ENCODE data around the gene VDR.

Gene VDR

GRCh38 chr12:47835831-47836155 lies 69.0 kb downstream of the VDR start:
- FAIRE-seq = no peak
- DNase-seq (ENCODE audit: extremely low spot score, insufficient read length, low read depth) = no peak

DNA sequence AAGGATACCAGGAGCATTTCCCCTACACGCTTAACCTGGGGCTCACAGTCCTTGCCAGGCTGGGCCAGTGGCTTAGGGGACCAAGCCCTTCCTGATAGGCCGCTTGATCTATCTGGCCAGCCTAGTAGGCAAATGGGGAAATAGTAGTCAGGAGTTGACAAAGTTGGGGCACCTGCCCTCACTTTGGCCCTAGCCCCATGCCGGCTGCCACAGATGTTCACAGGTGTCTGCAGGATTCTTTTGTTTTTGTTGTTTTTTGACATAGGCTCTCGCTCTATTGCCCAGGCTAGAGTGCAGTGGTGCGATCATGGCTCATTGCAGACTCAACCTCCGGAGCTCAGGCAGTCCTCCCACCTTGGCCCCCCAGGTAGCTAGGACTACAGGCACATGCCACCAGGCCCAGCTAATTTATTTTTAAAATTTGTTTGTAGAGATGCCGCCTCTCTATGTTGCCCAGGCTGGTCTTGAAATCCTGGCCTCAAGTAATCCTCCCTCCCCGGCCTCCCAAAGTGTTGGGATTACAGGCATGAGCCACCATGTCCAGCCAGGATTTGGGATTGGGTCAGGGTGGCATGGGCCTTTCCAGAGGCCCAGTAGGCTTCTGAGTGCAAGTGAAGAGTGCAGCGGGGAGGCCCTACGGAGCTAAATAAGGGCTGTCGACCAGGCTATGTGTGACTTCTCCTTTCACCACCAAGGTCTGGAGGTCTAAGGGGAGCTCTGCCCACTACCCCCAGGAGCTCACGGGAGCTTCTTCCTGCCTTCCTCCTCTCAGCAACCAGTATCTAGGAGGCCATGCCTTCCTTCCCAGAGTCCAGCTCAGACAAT lies 69.6 kb downstream of the VDR start:
- FAIRE-seq (no peak), DNase-seq (ENCODE audit: extremely low spot score, insufficient read length, low read depth) (no peak)

- FAIRE-seq (no peak), DNase-seq (ENCODE audit: extremely low spot score, insufficient read length, low read depth) (no peak)
Observed at GRCh38 chr12:47834199-47834903, 70.4 kb downstream of the VDR start.

DNA sequence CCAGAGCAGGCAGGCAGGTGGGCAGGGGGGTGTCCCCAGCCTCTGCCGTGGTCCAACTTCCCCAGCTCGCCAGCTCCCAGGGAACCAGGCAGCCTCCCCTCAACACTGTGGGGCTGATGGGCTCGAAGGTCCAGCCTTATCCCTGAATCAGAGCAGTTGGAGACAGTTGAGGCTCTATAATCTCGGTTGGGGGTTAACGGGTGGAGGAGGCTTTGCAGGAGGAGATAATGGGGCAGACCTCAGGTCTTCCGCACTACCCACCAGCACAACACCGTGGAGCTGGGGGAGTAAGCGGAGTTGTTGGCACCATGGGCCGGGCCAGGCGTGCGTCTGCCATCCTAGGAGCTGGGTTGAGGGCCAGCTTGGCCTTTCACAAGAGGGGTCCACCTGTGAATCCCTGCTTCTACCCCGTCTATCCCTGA lies 71.2 kb downstream of the VDR start:
- FAIRE-seq (no peak), DNase-seq (ENCODE audit: extremely low spot score, insufficient read length, low read depth) (no peak)

GRCh38 chr12:47832263-47832933 lies 72.4 kb downstream of the VDR start:
- FAIRE-seq (no peak), DNase-seq (ENCODE audit: extremely low spot score, insufficient read length, low read depth) (no peak)

GRCh38 chr12:47829584-47829983 lies 75.2 kb downstream of the VDR start:
- no peak for FAIRE-seq
- no peak for DNase-seq (ENCODE audit: extremely low spot score, insufficient read length, low read depth)

- DNase-seq (ENCODE audit: extremely low spot score, insufficient read length, low read depth) = no peak
- FAIRE-seq = no peak
Observed at GRCh38 chr12:47828976-47829482, 75.8 kb downstream of the VDR start.

DNA sequence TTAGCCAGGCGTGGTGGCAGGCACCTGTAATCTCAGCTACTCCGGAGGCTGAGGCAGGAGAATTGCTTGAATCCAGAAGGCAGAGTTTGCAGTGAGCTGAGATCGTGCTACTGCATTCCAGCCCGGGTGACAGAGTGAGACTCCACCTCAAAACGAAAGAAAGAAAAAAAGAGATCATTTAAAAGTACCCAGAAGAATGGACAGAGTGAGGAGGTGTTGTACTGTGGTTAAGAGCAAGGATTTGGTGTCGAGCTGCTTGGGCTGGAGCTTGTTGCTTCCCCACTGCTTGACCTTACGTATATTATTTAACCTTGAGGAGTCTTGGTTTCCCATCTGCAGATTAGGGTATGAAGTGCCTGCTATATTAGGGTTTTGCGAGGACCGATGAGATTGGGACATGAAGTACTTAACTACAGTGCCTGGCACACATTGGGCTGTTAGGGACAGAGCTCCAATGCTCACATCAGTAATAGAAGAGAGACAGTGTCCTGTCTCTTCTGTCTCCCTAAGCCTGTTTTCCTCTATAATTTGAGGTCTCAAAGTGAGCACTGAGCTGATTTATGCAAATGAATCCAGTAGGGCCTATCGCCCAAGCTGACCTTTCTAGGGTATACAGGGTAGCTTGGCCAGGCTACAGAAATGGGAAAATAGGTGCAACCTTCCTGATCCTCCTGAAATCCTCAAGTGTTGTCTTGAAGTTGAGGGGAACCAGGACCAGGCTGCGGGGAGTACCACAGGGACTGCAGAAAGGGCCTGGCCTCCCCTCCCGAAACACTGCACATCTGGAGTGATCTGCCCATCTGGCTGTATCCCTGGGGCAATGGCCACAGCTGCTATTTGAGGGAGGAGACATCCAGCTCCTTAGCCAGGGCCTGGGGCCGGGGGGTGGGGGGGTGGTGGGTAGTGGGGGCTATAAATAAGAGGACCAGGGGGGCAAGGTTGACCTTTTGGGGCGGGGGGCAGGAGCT lies 76.5 kb downstream of the VDR start:
- FAIRE-seq (no peak), DNase-seq (ENCODE audit: extremely low spot score, insufficient read length, low read depth) (no peak)

DNA sequence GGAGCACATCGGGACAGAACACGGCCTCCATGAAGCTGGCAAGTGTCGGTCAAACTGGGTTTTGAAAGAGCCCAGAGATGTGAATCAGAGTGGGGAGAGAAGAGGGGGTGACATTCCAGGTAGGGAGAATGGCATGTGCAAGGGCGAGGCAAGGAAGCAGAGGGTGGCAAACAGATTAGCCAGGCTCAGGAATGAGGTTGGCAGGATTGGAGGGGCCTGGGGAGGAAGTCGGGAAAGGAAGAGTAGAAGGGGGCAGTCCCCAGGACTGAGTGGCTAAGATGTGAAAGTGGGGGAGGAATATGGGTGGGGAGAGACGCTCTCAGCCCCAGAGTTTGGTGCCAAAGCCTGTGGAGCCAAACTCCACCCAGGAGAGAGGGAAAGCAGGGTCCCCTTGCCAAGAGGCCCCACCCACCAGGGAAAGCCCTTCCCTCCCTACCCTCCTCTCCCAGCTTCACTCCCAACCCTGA lies 79.6 kb downstream of the VDR start:
- DNase-seq (ENCODE audit: extremely low spot score, insufficient read length, low read depth) (no peak), FAIRE-seq (no peak)

GRCh38 chr12:47824635-47825034 lies 80.2 kb downstream of the VDR start:
- FAIRE-seq = no peak

DNA sequence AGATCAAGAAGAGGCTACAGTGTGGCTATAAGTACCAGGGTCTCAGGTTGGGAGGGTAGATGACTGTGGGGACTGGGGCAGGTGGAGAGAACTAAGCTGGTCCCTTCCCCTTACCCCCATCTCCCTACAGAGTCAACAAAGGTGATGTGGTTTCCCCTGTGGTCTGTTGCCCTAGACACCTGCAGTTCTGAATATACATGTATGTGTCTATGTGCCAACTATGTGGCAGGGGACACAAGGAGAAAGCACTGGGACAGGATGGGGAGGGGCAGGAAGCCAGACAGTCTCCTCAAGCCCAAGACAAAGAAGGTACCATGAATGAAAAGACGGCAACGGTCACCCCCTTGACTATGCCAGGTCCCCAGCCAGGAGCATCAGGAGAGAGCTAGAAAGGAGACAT lies 80.6 kb downstream of the VDR start:
- no peak for FAIRE-seq
- DNase-seq (ENCODE audit: extremely low spot score, insufficient read length, low read depth) = no peak

More at GRCh38 chr12:47824635-47825034, 80.2 kb downstream of the VDR start:
- DNase-seq (ENCODE audit: extremely low spot score, insufficient read length, low read depth) = no peak

- FAIRE-seq = no peak
- DNase-seq (ENCODE audit: extremely low spot score, insufficient read length, low read depth) = no peak
Observed at GRCh38 chr12:47823422-47824086, 81.2 kb downstream of the VDR start.

GRCh38 chr12:47822863-47823262 lies 81.9 kb downstream of the VDR start:
- no peak for DNase-seq (ENCODE audit: extremely low spot score, insufficient read length, low read depth)
- no peak for FAIRE-seq

DNA sequence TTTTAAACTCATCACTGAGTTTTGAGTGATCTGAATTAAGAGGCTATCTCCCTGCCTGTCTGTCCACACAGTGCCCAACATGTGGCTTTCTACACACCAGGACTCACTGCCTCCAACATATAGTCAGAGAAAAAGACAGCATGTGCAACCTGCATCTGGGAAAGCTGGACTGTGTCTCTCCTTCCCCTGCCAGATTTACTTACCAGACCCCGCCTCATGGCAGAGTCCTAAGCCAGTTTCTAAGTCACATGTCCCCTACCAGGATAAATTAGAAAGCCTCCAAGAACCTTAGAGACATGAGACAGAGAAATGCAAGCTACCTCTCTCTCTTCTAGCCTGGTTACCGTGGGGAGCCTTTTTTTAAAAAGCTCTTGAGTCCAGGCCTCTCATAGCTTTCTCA lies 82.4 kb downstream of the VDR start:
- DNase-seq (ENCODE audit: extremely low spot score, insufficient read length, low read depth) (no peak), FAIRE-seq (no peak)

GRCh38 chr12:47821346-47821706 lies 83.5 kb downstream of the VDR start:
- FAIRE-seq (no peak), DNase-seq (ENCODE audit: extremely low spot score, insufficient read length, low read depth) (no peak)

DNA sequence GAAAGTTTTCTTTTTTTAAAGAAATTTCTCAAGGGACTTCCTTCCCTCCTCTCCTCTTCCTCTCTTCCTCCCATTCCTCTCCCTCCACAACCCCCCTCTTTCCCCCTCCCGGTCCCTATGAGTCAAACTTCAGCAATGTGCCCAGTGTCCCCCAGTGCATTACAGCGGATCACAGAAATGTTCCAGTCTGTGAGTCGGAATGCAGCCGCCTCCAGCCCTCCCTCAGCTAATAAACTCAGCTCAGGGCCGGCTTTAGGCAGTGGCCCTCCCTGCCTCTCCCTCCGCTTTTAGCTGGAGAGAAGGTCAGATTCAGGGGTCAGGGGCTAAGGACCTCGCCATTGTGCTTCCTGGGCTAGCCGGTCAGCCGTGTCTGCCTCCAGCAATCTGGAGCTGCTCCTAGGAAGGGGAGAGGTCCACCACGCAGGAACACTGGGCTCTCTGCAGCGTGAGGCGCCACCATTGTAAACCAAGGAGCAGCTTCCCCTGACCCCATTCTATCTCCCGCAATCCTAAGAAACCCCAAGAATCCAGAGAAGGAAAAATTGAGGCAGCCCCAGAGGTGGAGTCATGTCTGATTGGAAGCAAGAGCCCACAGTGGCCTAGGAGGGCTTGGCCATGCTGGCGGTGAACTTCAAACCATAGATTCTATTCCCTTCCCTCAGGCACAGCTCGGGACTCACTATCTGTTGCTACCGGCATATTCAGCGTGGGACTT lies 84.0 kb downstream of the VDR start:
- FAIRE-seq (no peak), DNase-seq (ENCODE audit: extremely low spot score, insufficient read length, low read depth) (no peak)

GRCh38 chr12:47819896-47820630 lies 84.7 kb downstream of the VDR start, which contains the start of gene HDAC7:
Gene HDAC7, minus strand, starts transcription at chr12:47819903. Its CDS starts 118 bp downstream, at chr12:47819785.
- no peak for DNase-seq (ENCODE audit: extremely low spot score, insufficient read length, low read depth)
- FAIRE-seq = no peak

Data from GM18507 (cell line).